GM06990 (cell line): ENCODE results near the gene SCFD1.
"Not testable (repeated sequence)": the region's sequence is repeated elsewhere in the genome, so short reads cannot be mapped to it uniquely, and the experiment has no call there.

ENCODE experiments used
- DNase-seq: peaks from one replicate; pipeline ENCODE4 v3.0.0-alpha.2; 2011; ENCODE audit not compliant: insufficient read length; ENCODE audit errors: extremely low read depth
- H3K27me3 ChIP-seq: replicated peaks from 2 replicates; pipeline ENCODE4 v1.6.0; 2011; ENCODE audit warnings: low read length; ENCODE audit not compliant: control insufficient read depth, insufficient read depth
- H3K36me3 ChIP-seq: 2 replicates; pipeline ENCODE4 v1.5.1; 2011; ENCODE audit warnings: low read length; ENCODE audit not compliant: control insufficient read depth, insufficient read depth
- H3K4me3 ChIP-seq: replicated peaks from 2 replicates; pipeline ENCODE4 v1.5.1; 2011; ENCODE audit warnings: low read depth, mild to moderate bottlenecking, control low read depth, low read length
- TF ChIP-seq, protein P1 (sequence below): IDR thresholded peaks from 2 replicates; pipeline ENCODE4 v1.5.1; 2011; ENCODE audit warnings: low read length, control low read depth, mild to moderate bottlenecking, inconsistent platforms; ENCODE audit not compliant: insufficient read depth, poor library complexity, severe bottlenecking

Gene SCFD1

DNA sequence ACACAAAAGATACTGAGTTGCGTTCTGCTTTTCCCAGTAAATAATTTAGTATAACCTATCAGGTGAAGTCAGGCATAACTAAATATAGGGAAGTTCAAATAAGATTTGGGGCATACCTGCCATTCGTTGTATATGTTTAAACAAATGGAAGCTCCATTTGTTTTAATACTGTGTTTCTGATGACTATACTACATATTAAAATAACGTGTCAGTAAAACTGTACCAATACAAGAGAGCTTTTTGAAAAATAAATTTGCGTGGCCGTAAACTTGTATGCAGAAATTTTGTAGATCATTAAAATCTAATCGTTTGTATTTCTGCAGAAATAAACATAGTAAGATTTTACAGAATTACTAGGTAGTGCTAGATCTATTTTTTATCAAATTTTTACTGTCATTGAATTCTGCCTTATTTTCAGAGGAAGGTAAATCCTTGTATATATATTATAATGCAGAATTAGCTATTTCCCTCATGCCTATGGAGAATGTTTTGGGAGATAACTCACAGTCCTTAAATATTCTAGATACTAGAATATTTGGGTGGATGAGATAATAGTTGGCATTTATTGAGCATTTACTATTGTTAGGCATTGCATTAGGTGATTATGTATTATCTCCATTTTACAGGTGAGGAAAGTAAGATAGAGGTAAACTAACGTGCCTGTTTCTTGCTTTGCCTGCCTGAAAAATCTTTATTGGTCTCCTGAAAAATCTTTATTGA lies 1.5 kb downstream of the SCFD1 start:
- Histone ChIP-seq H3K27me3 (no peaks in the 10 kb centered on the region), H3K36me3 (peaks cover 3% of the 10 kb centered on the region; the same call in 1 of the 2 replicates), H3K4me3 (peak overlapping the region; percentile 91)
- DNase-seq: no peak
- TF ChIP-seq, protein P1, sequence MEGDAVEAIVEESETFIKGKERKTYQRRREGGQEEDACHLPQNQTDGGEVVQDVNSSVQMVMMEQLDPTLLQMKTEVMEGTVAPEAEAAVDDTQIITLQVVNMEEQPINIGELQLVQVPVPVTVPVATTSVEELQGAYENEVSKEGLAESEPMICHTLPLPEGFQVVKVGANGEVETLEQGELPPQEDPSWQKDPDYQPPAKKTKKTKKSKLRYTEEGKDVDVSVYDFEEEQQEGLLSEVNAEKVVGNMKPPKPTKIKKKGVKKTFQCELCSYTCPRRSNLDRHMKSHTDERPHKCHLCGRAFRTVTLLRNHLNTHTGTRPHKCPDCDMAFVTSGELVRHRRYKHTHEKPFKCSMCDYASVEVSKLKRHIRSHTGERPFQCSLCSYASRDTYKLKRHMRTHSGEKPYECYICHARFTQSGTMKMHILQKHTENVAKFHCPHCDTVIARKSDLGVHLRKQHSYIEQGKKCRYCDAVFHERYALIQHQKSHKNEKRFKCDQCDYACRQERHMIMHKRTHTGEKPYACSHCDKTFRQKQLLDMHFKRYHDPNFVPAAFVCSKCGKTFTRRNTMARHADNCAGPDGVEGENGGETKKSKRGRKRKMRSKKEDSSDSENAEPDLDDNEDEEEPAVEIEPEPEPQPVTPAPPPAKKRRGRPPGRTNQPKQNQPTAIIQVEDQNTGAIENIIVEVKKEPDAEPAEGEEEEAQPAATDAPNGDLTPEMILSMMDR: no peak

DNA sequence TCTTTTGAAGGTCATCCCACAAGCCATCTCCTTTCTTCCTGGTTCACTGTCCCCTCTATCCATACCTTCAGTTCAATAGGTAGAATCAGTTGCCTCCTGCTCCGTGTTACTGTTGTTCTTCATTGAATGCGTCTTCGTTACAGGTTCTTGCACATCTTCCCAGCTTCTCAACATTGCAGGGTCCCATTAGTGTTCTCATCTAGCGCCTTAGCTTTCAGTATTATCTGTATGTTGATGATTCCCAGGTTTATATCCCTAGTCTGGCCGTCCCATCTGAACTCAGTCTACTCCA lies 2.0 kb downstream of the SCFD1 start:
- H3K36me3 ChIP-seq: peaks cover 3% of the 10 kb centered on the region; the same call in 1 of the 2 replicates
- H3K27me3 ChIP-seq: no peaks in the 10 kb centered on the region
- no peak for DNase-seq
- TF ChIP-seq, protein P1: no peak
- no peak overlapping the region for H3K4me3 ChIP-seq

DNA sequence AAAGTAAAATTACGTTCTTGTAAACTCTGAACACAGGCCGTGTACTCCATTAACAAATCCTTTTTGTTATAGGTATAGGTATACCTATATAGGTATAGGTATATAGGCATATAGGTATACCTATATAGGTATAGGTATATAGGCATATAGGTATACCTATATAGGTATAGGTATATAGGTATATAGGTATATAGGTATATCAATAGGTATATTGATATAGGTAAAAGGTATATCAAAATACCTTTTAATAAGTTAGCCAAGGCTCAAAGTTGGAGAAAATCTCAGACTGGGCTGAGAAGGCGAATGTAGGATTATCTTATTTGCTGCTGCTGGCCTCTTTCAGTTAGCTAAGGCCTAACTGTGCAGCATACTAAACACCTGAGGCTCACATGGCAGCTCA lies 3.4 kb downstream of the SCFD1 start:
- Histone ChIP-seq H3K27me3 (no peaks in the 10 kb centered on the region), H3K36me3 (peaks cover 3% of the 10 kb centered on the region; the same call in 1 of the 2 replicates), H3K4me3 (no peak overlapping the region)
- TF ChIP-seq, protein P1: no peak
- no peak for DNase-seq

DNA sequence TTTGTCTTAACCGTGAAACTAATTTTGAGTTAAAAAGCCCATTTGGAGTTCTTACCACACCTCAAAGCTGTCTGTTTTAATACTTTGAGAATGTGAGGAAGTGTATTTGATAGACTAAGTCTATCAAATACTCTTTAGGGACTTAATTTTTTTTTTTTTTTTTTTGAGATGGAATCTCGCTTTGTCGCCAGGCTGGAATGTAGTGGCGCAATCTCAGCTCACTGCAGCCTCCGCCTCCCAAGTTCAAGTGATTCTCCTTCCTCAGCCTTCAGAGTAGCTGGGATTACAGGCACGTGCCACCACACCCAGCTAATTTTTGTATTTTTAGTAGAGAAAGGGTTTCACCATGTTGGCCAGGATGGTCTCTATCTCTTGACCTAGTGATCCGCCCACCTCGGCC lies 7.3 kb downstream of the SCFD1 start:
- H3K27me3 ChIP-seq, H3K36me3 ChIP-seq, DNase-seq, H3K4me3 ChIP-seq: not testable (repeated sequence)

DNA sequence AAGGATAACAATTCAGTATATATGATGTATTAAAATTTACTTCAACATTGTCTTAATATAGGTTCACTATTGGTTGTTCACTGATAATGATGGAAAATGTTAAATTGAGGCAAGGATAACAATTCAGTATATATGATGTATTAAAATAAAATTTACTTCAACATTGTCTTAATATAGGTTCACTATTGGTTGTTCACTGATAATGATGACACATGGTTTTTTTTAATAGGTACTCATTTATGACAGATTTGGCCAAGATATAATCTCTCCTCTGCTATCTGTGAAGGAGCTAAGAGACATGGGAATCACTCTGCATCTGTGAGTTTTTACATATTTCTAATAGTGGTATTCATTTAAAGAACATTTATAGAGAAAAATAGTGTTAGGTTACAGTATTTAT lies 8.1 kb downstream of the SCFD1 start:
- Histone ChIP-seq H3K4me3 (no peak overlapping the region), H3K36me3 (peaks cover 6% of the 10 kb centered on the region), H3K27me3 (no peaks in the 10 kb centered on the region)
- DNase-seq: no peak
- TF ChIP-seq, protein P1: no peak

DNA sequence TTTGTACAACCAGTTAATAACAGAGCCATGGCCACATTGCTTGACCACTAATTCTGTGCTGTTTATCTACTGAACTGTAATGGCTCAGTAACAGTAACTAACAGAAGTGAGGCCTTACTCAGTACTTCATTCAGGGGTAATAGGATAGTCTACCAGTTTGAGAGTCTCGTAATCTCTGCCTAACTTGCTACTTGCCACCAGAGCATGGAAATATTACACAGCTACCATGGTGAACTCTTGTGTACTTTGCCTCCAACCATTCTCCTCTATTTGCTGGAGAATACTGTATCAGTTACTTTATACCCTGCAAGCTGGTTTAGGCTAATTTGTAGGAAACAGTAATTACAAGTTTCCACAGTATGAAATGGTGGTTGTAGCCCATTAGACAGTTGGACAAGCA lies 10.6 kb downstream of the SCFD1 start:
- TF ChIP-seq, protein P1: no peak
- no peak for DNase-seq
- Histone ChIP-seq H3K27me3 (no peaks in the 10 kb centered on the region), H3K4me3 (no peak overlapping the region), H3K36me3 (peaks cover 3% of the 10 kb centered on the region)
